Stomach (tissue), 4 donors: ENCODE results near the gene SCFD2.

Experiments used
- CTCF ChIP-seq, 7 experiments: fragments of 450-650 bp in 4 of 7; fragments of 200-600 bp in 3 of 7; sonication (generic) in 3 of 7; IDR thresholded peaks; one replicate each; pipeline ENCODE4 v1.5.1; 2016 to 2019; ENCODE audit warnings: antibody characterized with exemption in 7 of 7, control low read depth in 2 of 7, mild to moderate bottlenecking in 1 of 7
- EP300 ChIP-seq: sonication (generic); formaldehyde crosslinking; IDR thresholded peaks from one replicate; pipeline ENCODE4 v1.6.1; 2017; ENCODE audit warnings: antibody characterized with exemption
- POLR2A ChIP-seq, 4 donors: fragments of 450-650 bp; IDR thresholded peaks; one replicate each; pipeline ENCODE4 v1.6.1; 2016; ENCODE audit warnings: antibody characterized with exemption in 4 of 4, control low read depth in 2 of 4, mild to moderate bottlenecking in 1 of 4, moderate library complexity in 1 of 4
- POLR2AphosphoS5 ChIP-seq, 3 donors: sonication (generic); formaldehyde crosslinking; IDR thresholded peaks; one replicate each; pipeline ENCODE4 v1.6.1; 2016; ENCODE audit warnings: antibody characterized with exemption in 3 of 3

DNA sequence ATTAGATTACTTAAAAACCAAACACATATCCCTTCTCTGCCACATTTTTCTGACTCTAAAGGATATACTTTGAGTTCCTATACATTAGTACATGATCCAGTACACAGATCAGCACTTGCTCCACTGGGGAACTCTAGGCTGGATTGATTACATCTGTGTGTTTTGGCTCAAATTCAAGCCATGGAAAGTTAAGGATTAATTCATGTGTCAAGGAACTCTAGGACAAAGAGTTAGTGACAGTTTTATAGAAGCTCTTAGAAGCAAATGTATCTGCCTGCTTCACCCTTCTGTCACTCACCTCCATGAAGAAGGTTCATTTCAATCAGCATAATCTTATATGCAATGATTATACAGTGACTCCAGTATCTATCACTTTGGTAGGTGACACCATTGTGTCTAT lies 43.2 kb downstream of the SCFD2 start:
- TF ChIP-seq CTCF (IDR thresholded peaks at IDR 0.05) (no peak), POLR2A (IDR thresholded peaks at IDR 0.05) (no peak), POLR2AphosphoS5 (IDR thresholded peaks at IDR 0.05) (no peak), EP300 (no peak)
